ENCODE data around the gene TTC21A.

GRCh38 chr3:39113291-39113690 lies 5.8 kb downstream of the TTC21A start:
- TF ChIP-seq POLR2A (IDR thresholded peaks at IDR 0.05; ENCODE audit: low read depth, low read length): no peak
- no peak for TF ChIP-seq POLR2AphosphoS5 (IDR thresholded peaks at IDR 0.05; ENCODE audit: low read depth, low read length)
- no peak for TF ChIP-seq TAF1 (IDR thresholded peaks at IDR 0.05; ENCODE audit: low read depth, low read length)

Data from GM12891 (cell line).